Measurements from ENCODE around the gene ABHD15. TPM values are rescaled to one million over a fixed set of nuclear protein-coding genes. Genes with fewer than 3 reads are reported as not detected.

ABHD15 gene
- total RNA-seq, 1 experiment from 2014 or later: 8.2 TPM

- Histone ChIP-seq H3K9me2 (ENCODE audit: insufficient read depth) (no peaks in the 10 kb centered on the region), H4K20me1 (ENCODE audit: insufficient read depth) (no peaks in the 10 kb centered on the region), H3K4me3 (replicated peaks in 1 of 2; ENCODE audit: low read depth in 1 of 2, low read length in 2 of 2) (no peak overlapping the region), H3K27ac (ENCODE audit: low read depth, low read length) (no peak overlapping the region), H3K4me2 (ENCODE audit: low read length) (no peak overlapping the region), H3K9ac (ENCODE audit: low read length) (no peak overlapping the region), H2AFZ (ENCODE audit: low read depth, low read length, poor library complexity, severe bottlenecking) (no peak overlapping the region), H3K36me3 (ENCODE audit: control insufficient read depth in 1 of 2, insufficient read depth in 2 of 2, low read length in 2 of 2) (peaks cover 3 to 4% of the 10 kb centered on the region in 2 experiments; a peak in 1 of 4 replicates), H3K9me3 (ENCODE audit: control insufficient read depth in 1 of 2, insufficient read depth in 1 of 2, low read depth in 1 of 2, low read length in 2 of 2) (no peaks in the 10 kb centered on the region), H3K79me2 (ENCODE audit: insufficient read depth, low read length) (peaks cover 10% of the 10 kb centered on the region; the same call in 1 of the 2 replicates), H3K27me3 (ENCODE audit: insufficient read depth, low read length) (no peaks in the 10 kb centered on the region), H3K4me1 (ENCODE audit: control insufficient read depth in 1 of 2, insufficient read depth in 2 of 2, low read length in 2 of 2) (peaks cover 10 to 12% of the 10 kb centered on the region in 2 experiments)
- ATAC-seq (no peak), DNase-seq (ENCODE audit: low read depth, low spot score) (no peak)
- TF ChIP-seq FOSL1 (IDR thresholded peaks at IDR 0.05; ENCODE audit: low read depth) (no peak), ZFX (IDR thresholded peaks at IDR 0.05) (no peak), EZH2phosphoT487 (IDR thresholded peaks at IDR 0.05; ENCODE audit: borderline replicate concordance) (no peak), SRF (IDR thresholded peaks at IDR 0.05; ENCODE audit: low read depth) (no peak), RAD21 (IDR thresholded peaks at IDR 0.05; ENCODE audit: low read depth) (no peak)
- ChIA-PET CTCF (no interaction called here), POLR2A (no interaction called here), RAD21 (ENCODE audit: low non-redundant PET in 1 of 2, low total read pairs in 2 of 2, uncharacterized antibody in 2 of 2, unreplicated experiment in 2 of 2) (no interaction called here)
- BruUV-seq (replicated peaks): no TSS peak
- intact Hi-C loops (cut with micrococcal nuclease): no loop called here
These were observed 4.2 kb downstream of the ABHD15 start for GRCh38 chr17:29562615-29563014.

DNA sequence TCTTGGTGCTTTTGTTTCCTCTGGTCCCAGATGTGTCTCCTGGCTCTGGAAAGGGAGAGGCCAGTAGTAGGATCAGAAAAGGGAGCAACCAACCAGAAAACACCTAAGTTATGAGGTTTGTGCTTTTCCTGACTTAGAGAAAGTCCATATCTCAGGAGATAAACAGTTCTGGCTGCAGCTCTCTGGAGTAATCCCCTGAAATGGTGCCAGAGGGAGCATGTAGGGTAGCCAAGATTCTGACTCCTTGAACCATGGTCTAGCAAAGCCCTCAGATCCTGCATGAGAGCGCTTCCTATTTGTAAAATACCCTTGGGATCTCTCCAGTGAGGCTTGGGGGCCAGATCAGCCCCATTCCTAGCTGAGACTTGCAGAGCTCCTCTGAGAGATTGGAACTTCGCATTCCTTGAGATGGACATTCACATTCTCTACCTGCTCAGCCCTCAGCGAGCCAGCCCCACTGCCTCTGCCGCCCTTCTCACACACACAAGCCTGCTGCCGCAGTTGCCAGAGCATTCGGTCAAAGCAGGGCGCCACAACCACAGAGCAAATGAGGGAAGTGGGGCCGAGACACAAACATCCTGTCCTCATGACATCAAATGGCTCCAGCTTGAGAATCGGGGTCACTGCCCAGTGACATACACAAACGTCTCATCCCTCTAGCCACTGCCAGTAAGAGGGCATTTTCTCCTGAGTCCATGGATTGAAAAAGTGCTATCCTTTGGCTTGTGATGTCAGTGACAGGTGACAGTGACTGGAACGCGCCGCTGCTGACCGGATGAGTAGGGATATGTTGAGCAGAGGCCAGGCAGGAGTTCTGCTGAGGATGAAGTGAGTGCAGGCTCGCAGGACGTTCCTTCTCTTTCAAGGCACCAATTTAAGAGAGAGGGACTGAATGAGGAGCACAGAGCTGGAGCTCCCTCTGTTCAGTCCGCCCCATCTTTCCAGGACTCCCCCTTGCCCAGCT, 5.0 kb downstream of the ABHD15 start:
- no peaks in the 10 kb centered on the region for H3K9me2 ChIP-seq (ENCODE audit: insufficient read depth)
- ChIA-PET RAD21 (ENCODE audit: low non-redundant PET in 1 of 2, low total read pairs in 2 of 2, uncharacterized antibody in 2 of 2, unreplicated experiment in 2 of 2) (interaction anchor here in 1 of 2 experiments (0.6 kb wide), 1 partner anchor 52 kb away, joined by 4 read pairs; no protein-coding TSS in a partner anchor), POLR2A (no interaction called here), CTCF (no interaction called here)
- no peak overlapping the region for H3K4me3 ChIP-seq (replicated peaks in 1 of 2; ENCODE audit: low read depth in 1 of 2, low read length in 2 of 2)
- no peak overlapping the region for H2AFZ ChIP-seq (ENCODE audit: low read depth, low read length, poor library complexity, severe bottlenecking)
- no peaks in the 10 kb centered on the region for H3K9me3 ChIP-seq (ENCODE audit: control insufficient read depth in 1 of 2, insufficient read depth in 1 of 2, low read depth in 1 of 2, low read length in 2 of 2)
- H3K4me2 ChIP-seq (ENCODE audit: low read length): no peak overlapping the region
- H3K27ac ChIP-seq (ENCODE audit: low read depth, low read length): no peak overlapping the region
- intact Hi-C loops (cut with micrococcal nuclease): no loop called here
- peaks cover 7 to 10% of the 10 kb centered on the region in 2 experiments for H3K4me1 ChIP-seq (ENCODE audit: control insufficient read depth in 1 of 2, insufficient read depth in 2 of 2, low read length in 2 of 2)
- peaks cover 10% of the 10 kb centered on the region; the same call in 1 of the 2 replicates for H3K79me2 ChIP-seq (ENCODE audit: insufficient read depth, low read length)
- H3K36me3 ChIP-seq (ENCODE audit: control insufficient read depth in 1 of 2, insufficient read depth in 2 of 2, low read length in 2 of 2): peaks cover 3 to 4% of the 10 kb centered on the region in 2 experiments; a peak in 1 of 4 replicates
- BruUV-seq (replicated peaks): no TSS peak
- no peak overlapping the region for H3K9ac ChIP-seq (ENCODE audit: low read length)
- H4K20me1 ChIP-seq (ENCODE audit: insufficient read depth): no peaks in the 10 kb centered on the region
- ATAC-seq: no peak
- no peak for DNase-seq (ENCODE audit: low read depth, low spot score)
- no peaks in the 10 kb centered on the region for H3K27me3 ChIP-seq (ENCODE audit: insufficient read depth, low read length)
- TF ChIP-seq, protein P1, sequence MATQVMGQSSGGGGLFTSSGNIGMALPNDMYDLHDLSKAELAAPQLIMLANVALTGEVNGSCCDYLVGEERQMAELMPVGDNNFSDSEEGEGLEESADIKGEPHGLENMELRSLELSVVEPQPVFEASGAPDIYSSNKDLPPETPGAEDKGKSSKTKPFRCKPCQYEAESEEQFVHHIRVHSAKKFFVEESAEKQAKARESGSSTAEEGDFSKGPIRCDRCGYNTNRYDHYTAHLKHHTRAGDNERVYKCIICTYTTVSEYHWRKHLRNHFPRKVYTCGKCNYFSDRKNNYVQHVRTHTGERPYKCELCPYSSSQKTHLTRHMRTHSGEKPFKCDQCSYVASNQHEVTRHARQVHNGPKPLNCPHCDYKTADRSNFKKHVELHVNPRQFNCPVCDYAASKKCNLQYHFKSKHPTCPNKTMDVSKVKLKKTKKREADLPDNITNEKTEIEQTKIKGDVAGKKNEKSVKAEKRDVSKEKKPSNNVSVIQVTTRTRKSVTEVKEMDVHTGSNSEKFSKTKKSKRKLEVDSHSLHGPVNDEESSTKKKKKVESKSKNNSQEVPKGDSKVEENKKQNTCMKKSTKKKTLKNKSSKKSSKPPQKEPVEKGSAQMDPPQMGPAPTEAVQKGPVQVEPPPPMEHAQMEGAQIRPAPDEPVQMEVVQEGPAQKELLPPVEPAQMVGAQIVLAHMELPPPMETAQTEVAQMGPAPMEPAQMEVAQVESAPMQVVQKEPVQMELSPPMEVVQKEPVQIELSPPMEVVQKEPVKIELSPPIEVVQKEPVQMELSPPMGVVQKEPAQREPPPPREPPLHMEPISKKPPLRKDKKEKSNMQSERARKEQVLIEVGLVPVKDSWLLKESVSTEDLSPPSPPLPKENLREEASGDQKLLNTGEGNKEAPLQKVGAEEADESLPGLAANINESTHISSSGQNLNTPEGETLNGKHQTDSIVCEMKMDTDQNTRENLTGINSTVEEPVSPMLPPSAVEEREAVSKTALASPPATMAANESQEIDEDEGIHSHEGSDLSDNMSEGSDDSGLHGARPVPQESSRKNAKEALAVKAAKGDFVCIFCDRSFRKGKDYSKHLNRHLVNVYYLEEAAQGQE (IDR thresholded peaks at IDR 0.05; ENCODE audit: low read depth): no peak
- TF ChIP-seq JUND (IDR thresholded peaks at IDR 0.05) (no peak), POLR2AphosphoS5 (IDR thresholded peaks at IDR 0.05; ENCODE audit: low read depth, low read length) (no peak), ZNF274 (IDR thresholded peaks at IDR 0.05; ENCODE audit: low read depth, low read length) (no peak), FOSL1 (IDR thresholded peaks at IDR 0.05; ENCODE audit: low read depth) (no peak), SIN3A (IDR thresholded peaks at IDR 0.05; ENCODE audit: low read depth) (no peak), SP1 (IDR thresholded peaks at IDR 0.05; ENCODE audit: low read depth) (no peak), SRF (IDR thresholded peaks at IDR 0.05; ENCODE audit: low read depth) (no peak)
- TF ChIP-seq, protein P2, sequence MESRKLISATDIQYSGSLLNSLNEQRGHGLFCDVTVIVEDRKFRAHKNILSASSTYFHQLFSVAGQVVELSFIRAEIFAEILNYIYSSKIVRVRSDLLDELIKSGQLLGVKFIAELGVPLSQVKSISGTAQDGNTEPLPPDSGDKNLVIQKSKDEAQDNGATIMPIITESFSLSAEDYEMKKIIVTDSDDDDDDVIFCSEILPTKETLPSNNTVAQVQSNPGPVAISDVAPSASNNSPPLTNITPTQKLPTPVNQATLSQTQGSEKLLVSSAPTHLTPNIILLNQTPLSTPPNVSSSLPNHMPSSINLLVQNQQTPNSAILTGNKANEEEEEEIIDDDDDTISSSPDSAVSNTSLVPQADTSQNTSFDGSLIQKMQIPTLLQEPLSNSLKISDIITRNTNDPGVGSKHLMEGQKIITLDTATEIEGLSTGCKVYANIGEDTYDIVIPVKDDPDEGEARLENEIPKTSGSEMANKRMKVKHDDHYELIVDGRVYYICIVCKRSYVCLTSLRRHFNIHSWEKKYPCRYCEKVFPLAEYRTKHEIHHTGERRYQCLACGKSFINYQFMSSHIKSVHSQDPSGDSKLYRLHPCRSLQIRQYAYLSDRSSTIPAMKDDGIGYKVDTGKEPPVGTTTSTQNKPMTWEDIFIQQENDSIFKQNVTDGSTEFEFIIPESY (IDR thresholded peaks at IDR 0.05; ENCODE audit: extremely low read depth, insufficient replicate concordance, low read length): no peak
- TF ChIP-seq, protein P3, sequence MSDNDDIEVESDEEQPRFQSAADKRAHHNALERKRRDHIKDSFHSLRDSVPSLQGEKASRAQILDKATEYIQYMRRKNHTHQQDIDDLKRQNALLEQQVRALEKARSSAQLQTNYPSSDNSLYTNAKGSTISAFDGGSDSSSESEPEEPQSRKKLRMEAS (IDR thresholded peaks at IDR 0.05): no peak

All from HCT116 (cell line).